ENCODE results near the gene TEAD4.

GRCh38 chr12:3040663-3041544 is 81.7 kb downstream of the TEAD4 start:
- TF ChIP-seq CTCF (IDR thresholded peaks at IDR 0.05) (no peak), ZFX (IDR thresholded peaks at IDR 0.05; ENCODE audit: borderline replicate concordance) (no peak)

Data from 22Rv1 (cell line).